CD4-positive, alpha-beta T cell treated with Interleukin-15 for 4 hours (primary cell): ENCODE data around the gene PLIN5.
"Not testable (repeated sequence)": the region's sequence is repeated elsewhere in the genome, so short reads cannot be mapped to it uniquely, and the experiment has no call there.

ENCODE experiments used
- DNase-seq: peaks from one replicate; pipeline ENCODE4 v3.0.0-alpha.2; 2020; ENCODE audit warnings: low spot score

PLIN5 gene

GRCh38 chr19:4568886-4569285 lies 33.9 kb upstream of the PLIN5 start:
- no peak for DNase-seq

GRCh38 chr19:4567584-4568071 lies 32.6 kb upstream of the PLIN5 start:
- peak; percentile 54 for DNase-seq

GRCh38 chr19:4566402-4567051 lies 31.5 kb upstream of the PLIN5 start:
- DNase-seq, result no peak

DNA sequence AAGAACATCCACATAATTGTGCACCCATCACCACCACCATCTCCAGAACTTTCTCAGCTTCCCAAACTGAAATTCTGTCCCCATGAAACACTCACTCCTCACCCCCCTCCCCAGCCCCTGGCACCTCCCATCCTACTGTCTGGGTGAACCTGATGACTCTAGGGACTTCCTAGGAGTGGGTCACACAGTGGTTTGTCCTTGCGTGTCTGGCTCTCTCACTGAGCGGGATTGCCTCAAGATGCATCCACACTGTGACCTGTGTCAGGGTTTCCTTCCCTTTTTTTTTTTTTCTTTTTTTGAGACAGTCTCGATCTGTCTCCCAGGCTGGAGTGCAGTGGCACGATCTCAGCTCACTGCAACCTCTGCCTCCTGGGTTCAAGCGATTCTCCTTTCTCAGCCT lies 28.5 kb upstream of the PLIN5 start:
- DNase-seq, result not testable (repeated sequence)

DNA sequence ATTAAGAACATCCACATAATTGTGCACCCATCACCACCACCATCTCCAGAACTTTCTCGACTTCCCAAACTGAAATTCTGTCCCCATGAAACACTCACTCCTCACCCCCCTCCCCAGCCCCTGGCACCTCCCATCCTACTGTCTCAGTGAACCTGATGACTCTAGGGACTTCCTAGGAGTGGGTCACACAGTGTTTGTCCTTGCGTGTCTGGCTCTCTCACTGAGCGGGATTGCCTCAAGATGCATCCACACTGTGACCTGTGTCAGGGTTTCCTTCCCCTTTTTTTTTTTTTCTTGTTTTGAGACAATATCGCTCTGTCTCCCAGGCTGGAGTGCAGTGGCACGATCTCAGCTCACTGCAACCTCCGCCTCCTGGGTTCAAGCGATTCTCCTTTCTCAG lies 27.1 kb upstream of the PLIN5 start:
- DNase-seq, result not testable (repeated sequence)

- DNase-seq, result no peak
Observed at GRCh38 chr19:4559569-4559968, 24.5 kb upstream of the PLIN5 start, which contains the start of gene SEMA6B. Gene SEMA6B (minus strand): TSS chr19:4559684. CDS start chr19:4558457, 1,227 bp downstream.

DNA sequence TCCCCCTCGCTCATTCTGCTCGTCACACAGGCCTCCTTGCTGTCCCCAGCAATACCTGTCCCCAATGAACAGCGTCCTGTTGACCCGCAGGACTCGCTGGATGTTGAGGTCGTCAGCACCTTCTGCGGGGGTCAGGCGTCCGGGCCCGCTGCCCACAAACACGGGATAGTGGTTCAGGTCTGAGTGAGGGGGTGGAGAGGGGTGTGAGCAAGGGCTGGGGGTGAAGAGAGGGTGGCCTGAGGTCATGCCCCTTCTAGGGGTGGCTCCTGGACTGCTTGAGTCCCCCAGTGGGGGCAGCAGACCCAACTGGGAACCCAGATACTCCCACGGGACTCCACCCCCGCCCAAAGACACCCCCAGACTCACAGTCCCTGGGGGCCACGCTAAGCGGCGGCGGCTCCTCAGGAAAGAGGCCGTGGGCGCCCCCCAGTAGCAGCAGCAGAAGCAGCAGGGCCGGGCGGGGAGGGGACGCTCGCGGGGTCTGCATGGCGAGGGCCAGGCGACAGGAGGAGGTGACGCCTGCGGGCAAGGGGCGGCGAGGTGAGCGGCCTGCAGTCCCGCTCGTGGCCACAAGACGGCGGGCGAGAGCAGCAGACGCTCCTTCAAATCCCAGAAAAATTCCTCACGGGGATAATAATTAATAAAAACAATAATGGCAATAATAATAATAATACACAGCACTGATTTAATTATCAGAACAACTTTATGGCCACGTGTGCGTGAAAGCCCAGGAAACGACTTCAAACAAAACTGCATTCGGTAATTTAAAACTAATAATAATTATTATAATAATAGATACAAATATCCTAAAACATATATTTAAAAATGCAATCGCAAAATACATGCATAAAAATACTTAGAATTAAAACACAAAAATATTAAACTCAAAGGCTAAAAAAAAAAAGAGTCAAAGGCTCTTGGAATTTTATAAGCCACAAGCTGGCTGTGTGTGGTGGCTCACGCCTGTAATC lies 23.2 kb upstream of the PLIN5 start:
- no peak for DNase-seq

- no peak for DNase-seq
Observed at GRCh38 chr19:4557144-4557970, 22.3 kb upstream of the PLIN5 start.

DNA sequence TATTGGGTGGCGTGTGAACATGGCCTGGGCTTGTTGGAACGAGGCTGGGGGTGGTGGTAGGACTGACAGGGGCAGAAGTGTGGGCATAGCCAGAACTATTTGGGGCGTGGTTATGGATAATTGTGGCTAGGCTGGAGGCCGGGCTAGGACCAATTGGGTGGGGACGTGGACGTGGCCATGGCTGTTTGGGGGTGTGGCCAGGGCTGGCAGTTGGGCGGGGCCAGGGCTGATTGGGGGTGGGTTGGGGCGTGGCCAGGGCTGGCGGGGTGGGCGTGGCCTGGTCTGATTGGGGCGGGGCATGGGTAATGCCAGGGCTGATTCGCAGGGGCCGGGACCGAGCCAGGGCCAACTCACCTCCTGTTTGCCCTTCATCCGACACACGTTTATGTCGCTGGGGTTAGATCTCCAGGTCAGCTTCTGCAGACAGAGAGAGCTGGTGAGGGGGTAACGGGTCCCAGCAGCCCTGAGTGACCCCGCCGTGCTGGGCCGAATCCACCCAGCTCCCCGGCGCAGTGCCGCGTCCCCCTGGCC lies 21.6 kb upstream of the PLIN5 start:
- DNase-seq, result no peak

- no peak for DNase-seq
Observed at GRCh38 chr19:4555657-4556561, 20.9 kb upstream of the PLIN5 start.

GRCh38 chr19:4554717-4555116 lies 19.7 kb upstream of the PLIN5 start:
- DNase-seq, result no peak

- no peak for DNase-seq
Observed at GRCh38 chr19:4553775-4554174, 18.8 kb upstream of the PLIN5 start.

DNA sequence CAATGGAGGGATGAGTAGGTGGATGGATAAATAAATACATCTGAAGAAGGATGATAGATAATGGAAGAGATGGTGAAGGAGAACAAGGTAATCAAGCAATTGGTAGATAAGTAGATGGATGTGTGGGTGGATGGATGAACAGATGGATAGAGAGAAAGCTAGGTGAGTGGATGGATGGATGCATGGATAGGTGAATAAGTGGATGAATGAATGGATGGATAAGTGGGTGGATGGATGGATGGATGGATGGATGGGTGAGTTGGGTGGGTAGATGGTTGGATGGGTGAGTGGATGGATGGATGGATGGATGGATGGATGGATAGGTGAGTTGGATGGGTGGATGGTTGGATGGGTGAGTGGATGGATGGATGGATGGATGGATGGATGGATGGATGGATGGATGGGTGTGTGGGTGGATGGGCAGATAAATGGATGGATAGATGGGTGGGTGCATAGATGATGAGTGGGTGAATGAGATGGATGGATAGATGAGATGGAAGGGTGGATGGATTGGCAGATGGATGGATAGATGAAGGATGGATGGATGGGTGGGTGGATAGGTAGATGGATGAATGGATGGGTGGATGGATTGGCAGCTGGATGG lies 18.2 kb upstream of the PLIN5 start:
- DNase-seq, result no peak

GRCh38 chr19:4552525-4552819 lies 17.4 kb upstream of the PLIN5 start:
- DNase-seq, result no peak

GRCh38 chr19:4550479-4551050 lies 15.5 kb upstream of the PLIN5 start:
- no peak for DNase-seq

- no peak for DNase-seq
Observed at GRCh38 chr19:4550018-4550417, 15.0 kb upstream of the PLIN5 start.

GRCh38 chr19:4548238-4548584 lies 13.2 kb upstream of the PLIN5 start:
- no peak for DNase-seq

GRCh38 chr19:4547303-4548237 lies 12.5 kb upstream of the PLIN5 start:
- DNase-seq, result no peak
